SK-N-MC (cell line): ENCODE measurements around the gene MYO1F.

ENCODE experiments used
- EZH2 ChIP-seq: fragments of 200-600 bp; sonication (generic); IDR thresholded peaks from one replicate; pipeline ENCODE4 v1.6.1; 2017; ENCODE audit warnings: antibody characterized with exemption
- FOXP2 ChIP-seq: optimal IDR thresholded peaks from 2 replicates; pipeline ENCODE3; 2011; ENCODE audit warnings: mild to moderate bottlenecking, moderate library complexity; ENCODE audit not compliant: insufficient read depth; ENCODE audit errors: extremely low read length, control extremely low read depth
- POLR2AphosphoS5 ChIP-seq: IDR thresholded peaks from 2 replicates; pipeline ENCODE4 v1.6.1; 2012; ENCODE audit warnings: mild to moderate bottlenecking, low read depth, low read length, borderline replicate concordance

GRCh38 chr19:8513687-8514504 lies 63.3 kb downstream of the MYO1F start, which contains the start of gene ZNF414:
- TF ChIP-seq EZH2: no peak
- peak; percentile 88 for TF ChIP-seq POLR2AphosphoS5
- peak; percentile 33 for TF ChIP-seq FOXP2
